Activated B cell treated with CpG ODN at 0.5 μM for 24 hours (primary cell): ENCODE results near the gene MBNL2. TPM values are rescaled to one million over a fixed set of nuclear protein-coding genes. Genes with fewer than 3 reads are reported as not detected.

ENCODE experiments used
- ATAC-seq: fragments of 200-7000 bp; cut with Tn5 transposase; one replicate; pipeline ENCODE4 v1.10.0; 2021; ENCODE audit warnings: low read depth, mild to moderate bottlenecking, moderate library complexity
- CTCF ChIA-PET: fragments of 350-600 bp; sonication (Branson Sonifier 250); formaldehyde crosslinking; loops from one replicate; lab custom pipeline; 2021; ENCODE audit warnings: antibody characterized with exemption; lab: Charles Lee
- POLR2A ChIA-PET: fragments of 350-600 bp; sonication (Branson Sonifier 250); formaldehyde crosslinking; loops from one replicate; lab custom pipeline; 2021; ENCODE audit warnings: antibody characterized with exemption; lab: Charles Lee
- DNase-seq: peaks from one replicate; pipeline ENCODE4 v3.0.0; 2022
- H3K27ac Mint-ChIP-seq: one replicate; pipeline ENCODE4 v1.8.0; 2020; ENCODE audit warnings: mixed read lengths
- H3K27me3 Mint-ChIP-seq: one replicate; pipeline ENCODE4 v1.8.0; 2021; ENCODE audit warnings: mixed read lengths
- H3K36me3 Mint-ChIP-seq: one replicate; pipeline ENCODE4 v1.8.0; 2021; ENCODE audit warnings: low read depth, mixed read lengths
- H3K4me1 Mint-ChIP-seq: one replicate; pipeline ENCODE4 v1.8.0; 2021; ENCODE audit warnings: mixed read lengths
- H3K4me3 Mint-ChIP-seq: one replicate; pipeline ENCODE4 v1.8.0; 2020; ENCODE audit warnings: mild to moderate bottlenecking, mixed read lengths
- H3K9me3 Mint-ChIP-seq: one replicate; pipeline ENCODE4 v1.8.0; 2020; ENCODE audit warnings: mixed read lengths
- intact Hi-C: fragments of 100-400 bp; cut with micrococcal nuclease; formaldehyde crosslinking; loops from one replicate; pipeline ENCODE4 v1.15.1; 2024
- total RNA-seq: library from RNA; stranded (reverse); gene quantifications from 2 replicates; pipeline ENCODE4 v1.2.3, GENCODE V29; 2022
- TF ChIP-seq, protein P1 (sequence below): fragments of 200-600 bp; IDR thresholded peaks from one replicate; pipeline ENCODE4 v1.8.0; 2022; ENCODE audit warnings: antibody characterized with exemption, mild to moderate bottlenecking

The MBNL2 gene
- total RNA-seq, 1 donor from 2014 or later: 18.8 TPM

DNA sequence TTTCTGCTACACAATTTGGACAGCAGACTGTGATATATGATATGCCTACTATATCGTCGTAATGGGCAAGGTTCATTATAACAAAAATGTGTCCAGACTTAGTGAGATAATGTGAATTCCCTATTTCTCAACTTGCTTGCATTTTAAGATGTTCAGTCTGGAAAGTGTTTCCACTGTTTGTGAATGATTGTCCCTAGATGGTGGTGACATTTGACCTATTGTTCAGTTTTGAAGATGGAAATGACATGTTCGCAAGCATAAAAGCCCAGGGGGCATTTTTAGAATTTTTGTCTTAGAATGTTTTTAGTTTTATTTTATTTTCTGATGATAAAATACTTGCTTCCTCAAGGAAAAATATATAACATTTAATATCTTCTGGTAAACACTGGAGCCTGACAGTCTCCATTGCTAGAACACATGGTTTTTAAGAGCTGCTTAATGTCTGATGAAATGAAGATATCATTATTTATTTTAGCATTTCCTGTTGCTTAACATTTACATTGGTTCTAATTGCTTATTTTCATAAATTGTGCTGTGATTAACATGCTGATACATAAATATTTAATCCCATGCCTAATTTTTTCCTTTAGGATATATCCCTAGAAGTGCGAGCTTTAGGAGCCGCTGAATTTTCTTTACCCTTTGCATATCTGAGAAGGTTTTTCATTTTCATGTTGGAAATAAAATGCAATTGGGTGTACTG lies 27.1 kb downstream of the MBNL2 start:
- H3K9me3 Mint-ChIP-seq: no peaks in the 10 kb centered on the region
- no peaks in the 10 kb centered on the region for H3K27me3 Mint-ChIP-seq
- ChIA-PET POLR2A (no interaction called here), CTCF (no interaction called here)
- no peak overlapping the region for H3K27ac Mint-ChIP-seq
- DNase-seq: no peak
- intact Hi-C loops: no loop called here
- H3K4me3 Mint-ChIP-seq: no peak overlapping the region
- peaks cover 26% of the 10 kb centered on the region for H3K4me1 Mint-ChIP-seq
- TF ChIP-seq, protein P1, sequence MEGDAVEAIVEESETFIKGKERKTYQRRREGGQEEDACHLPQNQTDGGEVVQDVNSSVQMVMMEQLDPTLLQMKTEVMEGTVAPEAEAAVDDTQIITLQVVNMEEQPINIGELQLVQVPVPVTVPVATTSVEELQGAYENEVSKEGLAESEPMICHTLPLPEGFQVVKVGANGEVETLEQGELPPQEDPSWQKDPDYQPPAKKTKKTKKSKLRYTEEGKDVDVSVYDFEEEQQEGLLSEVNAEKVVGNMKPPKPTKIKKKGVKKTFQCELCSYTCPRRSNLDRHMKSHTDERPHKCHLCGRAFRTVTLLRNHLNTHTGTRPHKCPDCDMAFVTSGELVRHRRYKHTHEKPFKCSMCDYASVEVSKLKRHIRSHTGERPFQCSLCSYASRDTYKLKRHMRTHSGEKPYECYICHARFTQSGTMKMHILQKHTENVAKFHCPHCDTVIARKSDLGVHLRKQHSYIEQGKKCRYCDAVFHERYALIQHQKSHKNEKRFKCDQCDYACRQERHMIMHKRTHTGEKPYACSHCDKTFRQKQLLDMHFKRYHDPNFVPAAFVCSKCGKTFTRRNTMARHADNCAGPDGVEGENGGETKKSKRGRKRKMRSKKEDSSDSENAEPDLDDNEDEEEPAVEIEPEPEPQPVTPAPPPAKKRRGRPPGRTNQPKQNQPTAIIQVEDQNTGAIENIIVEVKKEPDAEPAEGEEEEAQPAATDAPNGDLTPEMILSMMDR: no peak
- ATAC-seq: no peak
- H3K36me3 Mint-ChIP-seq: peaks cover 11% of the 10 kb centered on the region

DNA sequence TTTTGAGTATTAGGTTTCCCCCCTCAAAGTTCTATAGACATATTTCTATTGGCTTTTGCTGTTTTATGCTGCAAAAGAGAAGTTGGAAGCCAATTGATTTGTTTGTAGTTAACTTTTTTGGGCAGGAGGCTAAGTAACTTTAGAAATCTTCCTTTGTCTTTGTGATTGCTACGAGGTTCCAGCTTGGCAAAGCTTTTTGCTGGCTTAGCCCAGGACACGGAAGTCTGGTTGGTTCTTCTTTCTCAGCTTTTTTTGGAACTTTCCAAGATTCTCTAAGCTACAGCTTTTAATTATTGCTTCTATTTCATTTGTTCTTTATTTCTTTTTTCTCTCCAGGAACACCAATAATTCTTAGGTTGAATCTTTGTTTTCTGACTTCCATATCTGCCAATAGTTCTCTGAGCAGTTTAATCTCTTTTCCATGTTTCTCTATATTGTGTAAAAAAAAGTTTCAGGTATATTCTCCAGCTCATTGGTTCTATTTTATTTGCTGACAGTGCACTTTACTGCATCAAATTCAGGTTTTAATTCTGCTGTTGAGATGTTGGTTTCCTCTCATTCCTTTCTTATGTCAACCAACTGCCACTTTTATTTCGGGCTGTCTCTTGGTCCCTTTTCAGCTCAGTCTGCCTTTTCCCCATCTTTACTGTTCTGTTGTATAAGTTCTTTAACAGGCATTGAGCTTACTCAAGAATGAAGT lies 27.8 kb downstream of the MBNL2 start:
- H3K27me3 Mint-ChIP-seq: no peaks in the 10 kb centered on the region
- H3K4me3 Mint-ChIP-seq: no peak overlapping the region
- DNase-seq (no peak), ATAC-seq (no peak)
- H3K4me1 Mint-ChIP-seq: peaks cover 25% of the 10 kb centered on the region
- ChIA-PET CTCF (interaction anchor here (2.2 kb wide), 1 partner anchor 140 kb away, joined by 6 read pairs; no protein-coding TSS in a partner anchor), POLR2A (no interaction called here)
- TF ChIP-seq, protein P1: no peak
- H3K9me3 Mint-ChIP-seq: no peaks in the 10 kb centered on the region
- no peak overlapping the region for H3K27ac Mint-ChIP-seq
- H3K36me3 Mint-ChIP-seq: peaks cover 13% of the 10 kb centered on the region
- intact Hi-C loops: no loop called here

DNA sequence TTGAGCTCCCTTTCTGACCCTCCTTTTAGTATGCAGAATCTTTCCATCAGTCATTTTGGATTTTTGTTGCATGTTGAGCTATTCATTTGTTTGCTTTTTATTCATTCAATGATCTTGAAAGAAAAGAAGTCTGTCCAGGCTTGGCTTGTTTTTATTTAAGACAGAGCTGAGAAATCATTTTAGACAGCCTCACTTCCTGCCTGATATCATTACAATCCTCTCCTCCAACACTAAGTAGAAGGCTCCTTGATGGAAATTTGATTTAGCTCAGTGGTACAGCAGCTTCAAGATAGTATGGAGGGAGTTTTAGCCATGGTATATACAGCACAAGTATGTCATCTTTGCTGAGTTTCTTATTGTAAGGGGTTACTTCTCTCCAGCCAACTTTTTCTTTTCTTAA lies 28.4 kb downstream of the MBNL2 start:
- H3K4me3 Mint-ChIP-seq: no peak overlapping the region
- H3K27ac Mint-ChIP-seq: no peak overlapping the region
- no peak for ATAC-seq
- POLR2A ChIA-PET: no interaction called here
- intact Hi-C loops: no loop called here
- CTCF ChIA-PET: interaction anchor here (2.2 kb wide), 1 partner anchor 141 kb away, joined by 6 read pairs; no protein-coding TSS in a partner anchor
- DNase-seq: no peak
- peaks cover 29% of the 10 kb centered on the region for H3K4me1 Mint-ChIP-seq
- no peaks in the 10 kb centered on the region for H3K27me3 Mint-ChIP-seq
- TF ChIP-seq, protein P1: no peak
- H3K36me3 Mint-ChIP-seq: peaks cover 13% of the 10 kb centered on the region
- no peaks in the 10 kb centered on the region for H3K9me3 Mint-ChIP-seq

GRCh38 chr13:97252735-97253134 lies 30.6 kb downstream of the MBNL2 start:
- TF ChIP-seq, protein P1: no peak
- DNase-seq: no peak
- H3K9me3 Mint-ChIP-seq: no peaks in the 10 kb centered on the region
- intact Hi-C loops: no loop called here
- H3K27me3 Mint-ChIP-seq: no peaks in the 10 kb centered on the region
- ChIA-PET POLR2A (no interaction called here), CTCF (no interaction called here)
- H3K36me3 Mint-ChIP-seq: peaks cover 14% of the 10 kb centered on the region
- no peak overlapping the region for H3K4me3 Mint-ChIP-seq
- H3K4me1 Mint-ChIP-seq: peaks cover 38% of the 10 kb centered on the region
- H3K27ac Mint-ChIP-seq: no peak overlapping the region
- ATAC-seq: no peak

DNA sequence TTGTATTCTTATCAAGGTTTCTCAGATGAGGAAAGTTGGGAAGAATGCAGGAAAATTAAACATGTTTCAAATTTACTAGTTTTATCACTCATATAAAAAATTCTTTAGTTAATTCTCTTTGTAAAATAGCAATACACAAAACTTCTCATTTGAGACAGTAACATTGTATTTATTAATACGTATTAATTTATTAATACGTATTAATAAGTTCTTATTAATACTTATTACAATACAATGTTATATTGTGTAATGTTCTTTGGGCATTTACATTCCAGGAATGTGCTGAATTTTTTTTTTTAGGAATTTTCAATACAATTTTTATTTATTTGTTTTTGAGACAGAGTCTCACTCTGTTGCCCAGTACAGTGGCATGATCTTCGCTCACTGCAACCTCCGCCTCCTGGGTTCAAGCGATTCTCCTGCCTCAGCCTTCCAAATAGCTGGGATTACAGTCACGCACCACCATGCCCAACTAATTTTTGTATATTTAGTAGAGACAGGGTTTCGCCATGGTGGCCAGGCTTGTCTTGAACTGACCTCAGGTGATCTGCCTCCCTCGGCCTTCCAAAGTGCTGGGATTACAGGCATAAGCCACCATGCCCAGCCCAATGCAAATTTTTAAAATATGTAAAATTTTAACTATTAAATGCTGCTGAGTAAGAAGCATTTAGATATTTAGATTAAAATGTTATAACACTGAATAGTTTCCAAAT lies 31.6 kb downstream of the MBNL2 start:
- peaks cover 46% of the 10 kb centered on the region for H3K4me1 Mint-ChIP-seq
- no peaks in the 10 kb centered on the region for H3K9me3 Mint-ChIP-seq
- no peaks in the 10 kb centered on the region for H3K27me3 Mint-ChIP-seq
- DNase-seq: no peak
- TF ChIP-seq, protein P1: no peak
- POLR2A ChIA-PET: no interaction called here
- no peak overlapping the region for H3K4me3 Mint-ChIP-seq
- no peak for ATAC-seq
- CTCF ChIA-PET: no interaction called here
- no peak overlapping the region for H3K27ac Mint-ChIP-seq
- peaks cover 19% of the 10 kb centered on the region for H3K36me3 Mint-ChIP-seq
- intact Hi-C loops: no loop called here
